ENCODE data around the gene RPS4Y2. TPM values are rescaled to one million over a fixed set of nuclear protein-coding genes. Genes with fewer than 3 reads are reported as not detected.

RPS4Y2 gene
- total RNA-seq, 2 experiments from 2014 or later: not detected

- no peak overlapping the region for H3K4me2 ChIP-seq (ENCODE audit: low read length)
- H3K4me1 ChIP-seq (ENCODE audit: insufficient read depth, low read length, poor library complexity, severe bottlenecking): no peaks in the 10 kb centered on the region
- H3K79me2 ChIP-seq (ENCODE audit: insufficient read depth, low read depth, low read length): no peaks in the 10 kb centered on the region
- intact Hi-C loops (cut with micrococcal nuclease; ENCODE audit: unreplicated experiment): no loop called here
- no peak overlapping the region for H3K27ac ChIP-seq (ENCODE audit: low read depth, low read length, poor library complexity, severe bottlenecking)
- H3K9me3 ChIP-seq (ENCODE audit: low read length): no peaks in the 10 kb centered on the region
- DNase-seq (ENCODE audit: low spot score): no peak
- TF ChIP-seq EZH2phosphoT487 (IDR thresholded peaks at IDR 0.05; ENCODE audit: borderline replicate concordance, low read depth, low read length) (no peak), CTCF (conservative IDR thresholded peaks at IDR 0.05; ENCODE audit: low read length) (no peak)
- no peaks in the 10 kb centered on the region for H4K20me1 ChIP-seq (ENCODE audit: insufficient read depth, low read length)
- no peak overlapping the region for H2AFZ ChIP-seq (ENCODE audit: low read length)
- no peaks in the 10 kb centered on the region for H3K36me3 ChIP-seq (ENCODE audit: insufficient read depth, low read length)
- BruUV-seq (replicated peaks): no TSS peak
- H3K4me3 ChIP-seq (ENCODE audit: low read depth, low read length, poor library complexity, severe bottlenecking): no peak overlapping the region
- CTCF ChIA-PET (ENCODE audit: unreplicated experiment): no interaction called here
- POLR2A ChIA-PET: interaction anchor here (0.6 kb wide), 1 partner anchor 105 kb away, joined by 3 read pairs; no protein-coding TSS in a partner anchor
- no peaks in the 10 kb centered on the region for H3K9me2 ChIP-seq (ENCODE audit: insufficient read depth, low read length)
Observed at GRCh38 chrY:20780104-20780654, 24.3 kb downstream of the RPS4Y2 start.

GRCh38 chrY:20780776-20781175 is 24.9 kb downstream of the RPS4Y2 start:
- DNase-seq (ENCODE audit: low spot score): no peak
- Histone ChIP-seq H3K36me3 (ENCODE audit: insufficient read depth, low read length) (no peaks in the 10 kb centered on the region), H3K9me2 (ENCODE audit: insufficient read depth, low read length) (no peaks in the 10 kb centered on the region), H3K4me3 (ENCODE audit: low read depth, low read length, poor library complexity, severe bottlenecking) (no peak overlapping the region), H2AFZ (ENCODE audit: low read length) (no peak overlapping the region), H3K9me3 (ENCODE audit: low read length) (no peaks in the 10 kb centered on the region), H3K4me1 (ENCODE audit: insufficient read depth, low read length, poor library complexity, severe bottlenecking) (no peaks in the 10 kb centered on the region), H3K27ac (ENCODE audit: low read depth, low read length, poor library complexity, severe bottlenecking) (no peak overlapping the region), H3K4me2 (ENCODE audit: low read length) (no peak overlapping the region), H3K79me2 (ENCODE audit: insufficient read depth, low read depth, low read length) (no peaks in the 10 kb centered on the region), H4K20me1 (ENCODE audit: insufficient read depth, low read length) (no peaks in the 10 kb centered on the region)
- CTCF ChIA-PET (ENCODE audit: unreplicated experiment): no interaction called here
- no TSS peak for BruUV-seq (replicated peaks)
- TF ChIP-seq EZH2phosphoT487 (IDR thresholded peaks at IDR 0.05; ENCODE audit: borderline replicate concordance, low read depth, low read length): no peak
- intact Hi-C loops (cut with micrococcal nuclease; ENCODE audit: unreplicated experiment): no loop called here
- POLR2A ChIA-PET: no interaction called here

GRCh38 chrY:20781408-20781807 is 25.5 kb downstream of the RPS4Y2 start:
- Histone ChIP-seq H2AFZ (ENCODE audit: low read length) (no peak overlapping the region), H3K4me1 (ENCODE audit: insufficient read depth, low read length, poor library complexity, severe bottlenecking) (no peaks in the 10 kb centered on the region), H3K9me2 (ENCODE audit: insufficient read depth, low read length) (no peaks in the 10 kb centered on the region), H3K36me3 (ENCODE audit: insufficient read depth, low read length) (no peaks in the 10 kb centered on the region), H3K79me2 (ENCODE audit: insufficient read depth, low read depth, low read length) (no peaks in the 10 kb centered on the region), H3K9me3 (ENCODE audit: low read length) (no peaks in the 10 kb centered on the region), H4K20me1 (ENCODE audit: insufficient read depth, low read length) (no peaks in the 10 kb centered on the region), H3K27ac (ENCODE audit: low read depth, low read length, poor library complexity, severe bottlenecking) (no peak overlapping the region), H3K4me2 (ENCODE audit: low read length) (no peak overlapping the region), H3K4me3 (ENCODE audit: low read depth, low read length, poor library complexity, severe bottlenecking) (no peak overlapping the region)
- no peak for DNase-seq (ENCODE audit: low spot score)
- BruUV-seq (replicated peaks): no TSS peak
- ChIA-PET POLR2A (no interaction called here), CTCF (ENCODE audit: unreplicated experiment) (no interaction called here)
- intact Hi-C loops (cut with micrococcal nuclease; ENCODE audit: unreplicated experiment): no loop called here
- no peak for TF ChIP-seq EZH2phosphoT487 (IDR thresholded peaks at IDR 0.05; ENCODE audit: borderline replicate concordance, low read depth, low read length)

GRCh38 chrY:20784965-20785364 is 29.1 kb downstream of the RPS4Y2 start:
- H3K79me2 ChIP-seq (ENCODE audit: insufficient read depth, low read depth, low read length): no peaks in the 10 kb centered on the region
- no peak overlapping the region for H3K4me3 ChIP-seq (ENCODE audit: low read depth, low read length, poor library complexity, severe bottlenecking)
- CTCF ChIA-PET (ENCODE audit: unreplicated experiment): no interaction called here
- DNase-seq (ENCODE audit: low spot score): no peak
- TF ChIP-seq CTCF (conservative IDR thresholded peaks at IDR 0.05; ENCODE audit: low read length) (no peak), EZH2phosphoT487 (IDR thresholded peaks at IDR 0.05; ENCODE audit: borderline replicate concordance, low read depth, low read length) (no peak)
- no peaks in the 10 kb centered on the region for H3K36me3 ChIP-seq (ENCODE audit: insufficient read depth, low read length)
- POLR2A ChIA-PET: no interaction called here
- H4K20me1 ChIP-seq (ENCODE audit: insufficient read depth, low read length): no peaks in the 10 kb centered on the region
- H3K4me1 ChIP-seq (ENCODE audit: insufficient read depth, low read length, poor library complexity, severe bottlenecking): no peaks in the 10 kb centered on the region
- H2AFZ ChIP-seq (ENCODE audit: low read length): no peak overlapping the region
- H3K9me3 ChIP-seq (ENCODE audit: low read length): no peaks in the 10 kb centered on the region
- intact Hi-C loops (cut with micrococcal nuclease; ENCODE audit: unreplicated experiment): no loop called here
- BruUV-seq (replicated peaks): no TSS peak
- no peaks in the 10 kb centered on the region for H3K9me2 ChIP-seq (ENCODE audit: insufficient read depth, low read length)
- no peak overlapping the region for H3K27ac ChIP-seq (ENCODE audit: low read depth, low read length, poor library complexity, severe bottlenecking)
- H3K4me2 ChIP-seq (ENCODE audit: low read length): no peak overlapping the region
